Sigmoid colon (tissue), 4 donors: ENCODE measurements around the gene POLDIP2.

Source experiments
- EP300 ChIP-seq, 4 donors: sonication (generic); formaldehyde crosslinking; IDR thresholded peaks; one replicate each; pipeline ENCODE4 v1.6.1; 2017; ENCODE audit warnings: antibody characterized with exemption in 4 of 4
- POLR2A ChIP-seq, 2 donors: fragments of 450-650 bp; IDR thresholded peaks; one replicate each; pipeline ENCODE4 v1.6.1; 2016; ENCODE audit warnings: antibody characterized with exemption in 2 of 2, mild to moderate bottlenecking in 2 of 2, moderate library complexity in 2 of 2
- POLR2AphosphoS5 ChIP-seq, 4 donors: sonication (generic); formaldehyde crosslinking; IDR thresholded peaks; one replicate each; pipeline ENCODE4 v1.6.1; 2017; ENCODE audit warnings: antibody characterized with exemption in 4 of 4
- TF ChIP-seq, protein P1 (sequence below), 4 experiments: fragments of 450-650 bp in 3 of 4; fragments of 200-600 bp in 1 of 4; IDR thresholded peaks; one replicate each; pipeline ENCODE4 v1.5.1; 2016 to 2019; ENCODE audit warnings: antibody characterized with exemption in 4 of 4, mild to moderate bottlenecking in 3 of 4, moderate library complexity in 2 of 4

DNA sequence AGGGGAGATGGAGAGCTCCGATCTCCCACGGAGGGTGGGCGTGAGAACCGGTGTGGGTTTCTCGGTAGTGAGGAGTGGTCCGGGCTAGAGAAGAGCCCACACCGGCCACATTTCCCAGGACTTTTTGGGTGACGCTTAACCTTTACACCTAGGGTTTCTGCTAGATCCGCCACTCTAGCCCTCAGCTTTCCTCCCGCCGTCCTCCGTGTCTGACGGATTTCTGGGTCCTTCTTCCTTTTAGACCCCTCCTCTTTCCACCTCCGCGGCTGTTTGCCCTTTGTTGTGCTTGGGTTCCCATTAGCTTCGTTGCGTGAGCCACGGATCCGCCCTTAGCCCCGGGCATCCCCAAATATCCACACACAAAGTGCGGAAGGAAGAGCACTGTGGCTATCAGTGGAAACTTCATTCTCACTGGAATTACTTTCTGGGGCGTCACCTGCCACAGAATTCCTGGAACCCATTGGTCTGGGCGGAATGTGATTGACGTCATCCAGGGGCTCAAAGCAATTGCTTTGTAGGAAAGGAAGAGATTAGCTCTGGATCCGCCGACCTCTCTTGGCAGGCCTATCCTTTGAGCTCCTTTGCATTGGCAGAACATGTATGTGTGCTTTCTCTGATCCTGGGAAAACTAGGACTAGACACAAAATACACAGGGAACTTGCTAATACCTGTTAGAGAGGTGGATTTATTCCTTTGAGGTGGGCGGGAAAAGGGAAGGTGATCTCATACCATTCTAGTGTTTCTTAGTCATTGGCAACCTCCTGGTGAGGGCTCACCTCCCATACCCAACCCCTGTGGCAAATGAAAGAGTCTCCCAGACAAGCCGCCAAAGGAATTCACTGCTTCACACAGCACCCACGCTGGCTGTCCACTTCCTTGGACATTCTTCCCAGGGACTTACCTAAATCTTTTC is 21.1 kb downstream of the POLDIP2 start:
- TF ChIP-seq, protein P1, sequence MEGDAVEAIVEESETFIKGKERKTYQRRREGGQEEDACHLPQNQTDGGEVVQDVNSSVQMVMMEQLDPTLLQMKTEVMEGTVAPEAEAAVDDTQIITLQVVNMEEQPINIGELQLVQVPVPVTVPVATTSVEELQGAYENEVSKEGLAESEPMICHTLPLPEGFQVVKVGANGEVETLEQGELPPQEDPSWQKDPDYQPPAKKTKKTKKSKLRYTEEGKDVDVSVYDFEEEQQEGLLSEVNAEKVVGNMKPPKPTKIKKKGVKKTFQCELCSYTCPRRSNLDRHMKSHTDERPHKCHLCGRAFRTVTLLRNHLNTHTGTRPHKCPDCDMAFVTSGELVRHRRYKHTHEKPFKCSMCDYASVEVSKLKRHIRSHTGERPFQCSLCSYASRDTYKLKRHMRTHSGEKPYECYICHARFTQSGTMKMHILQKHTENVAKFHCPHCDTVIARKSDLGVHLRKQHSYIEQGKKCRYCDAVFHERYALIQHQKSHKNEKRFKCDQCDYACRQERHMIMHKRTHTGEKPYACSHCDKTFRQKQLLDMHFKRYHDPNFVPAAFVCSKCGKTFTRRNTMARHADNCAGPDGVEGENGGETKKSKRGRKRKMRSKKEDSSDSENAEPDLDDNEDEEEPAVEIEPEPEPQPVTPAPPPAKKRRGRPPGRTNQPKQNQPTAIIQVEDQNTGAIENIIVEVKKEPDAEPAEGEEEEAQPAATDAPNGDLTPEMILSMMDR (IDR thresholded peaks at IDR 0.05): no peak
- TF ChIP-seq EP300 (IDR thresholded peaks at IDR 0.05) (no peak), POLR2A (IDR thresholded peaks at IDR 0.05) (no peak), POLR2AphosphoS5 (IDR thresholded peaks at IDR 0.05) (peak in 1 of 4 donors; percentile 53)
